HFFc6 (cell line): ENCODE results near the gene ID2. TPM values are rescaled to one million over a fixed set of nuclear protein-coding genes. Genes with fewer than 3 reads are reported as not detected.

Experiments used
- DNase-seq: peaks from one replicate; pipeline ENCODE4 v3.0.0-alpha.2; 2018
- H3K27ac Mint-ChIP-seq: 2 replicates; pipeline ENCODE4 v1.8.0; 2020; ENCODE audit warnings: mild to moderate bottlenecking, mixed read lengths
- H3K27me3 Mint-ChIP-seq: 2 replicates; pipeline ENCODE4 v1.8.0; 2021; ENCODE audit warnings: mild to moderate bottlenecking, moderate library complexity, mixed read lengths; ENCODE audit not compliant: insufficient read depth
- H3K36me3 Mint-ChIP-seq: 2 replicates; pipeline ENCODE4 v1.8.0; 2021; ENCODE audit warnings: low read depth, mixed read lengths
- H3K4me1 Mint-ChIP-seq: 2 replicates; pipeline ENCODE4 v1.8.0; 2020; ENCODE audit warnings: low read depth, mixed read lengths
- H3K4me3 Mint-ChIP-seq: 2 replicates; pipeline ENCODE4 v1.8.0; 2020; ENCODE audit warnings: mild to moderate bottlenecking, moderate library complexity, mixed read lengths
- H3K9me3 Mint-ChIP-seq: 2 replicates; pipeline ENCODE4 v1.8.0; 2020; ENCODE audit warnings: mild to moderate bottlenecking, mixed read lengths
- CTCF ChIP-seq: fragments of 200-600 bp; sonication (generic); IDR thresholded peaks from 2 replicates; pipeline ENCODE4 v1.5.0; 2021; ENCODE audit warnings: antibody characterized with exemption, mild to moderate bottlenecking
- total RNA-seq, 6 experiments: library from RNA; stranded (reverse); fragmentation: NEBNext Ultra II Directional; extraction: Animal tissue kit (Norgen Biotek cat#: 25700); gene quantifications; 2 replicates in 1 of 6; 3 replicates in 5 of 6; pipeline ENCODE4 v1.2.3, GENCODE V29; 2021

Gene ID2
- total RNA-seq, 6 experiments from 2014 or later: 81.3 to 97.1 (median 88.1) TPM

- no peak overlapping the region for H3K4me3 Mint-ChIP-seq
- TF ChIP-seq CTCF: no peak
- H3K9me3 Mint-ChIP-seq: no peaks in the 10 kb centered on the region
- DNase-seq: no peak
- H3K27me3 Mint-ChIP-seq: peaks cover 3% of the 10 kb centered on the region
- H3K27ac Mint-ChIP-seq: no peak overlapping the region
- H3K36me3 Mint-ChIP-seq: 0 out of 2 replicates have a peak, but pooled peaks cover 4% of the 10 kb centered on the region
- H3K4me1 Mint-ChIP-seq: peaks cover 29% of the 10 kb centered on the region
Measured at GRCh38 chr2:8663997-8664396, 17.9 kb upstream of the ID2 start.

- Mint-ChIP-seq H3K9me3 (no peaks in the 10 kb centered on the region), H3K4me1 (peaks cover 20% of the 10 kb centered on the region), H3K36me3 (no peaks in the 10 kb centered on the region), H3K27ac (no peak overlapping the region), H3K4me3 (no peak overlapping the region), H3K27me3 (peaks cover 2% of the 10 kb centered on the region)
- no peak for TF ChIP-seq CTCF
- no peak for DNase-seq
Measured at GRCh38 chr2:8666581-8666980, 15.3 kb upstream of the ID2 start.

DNA sequence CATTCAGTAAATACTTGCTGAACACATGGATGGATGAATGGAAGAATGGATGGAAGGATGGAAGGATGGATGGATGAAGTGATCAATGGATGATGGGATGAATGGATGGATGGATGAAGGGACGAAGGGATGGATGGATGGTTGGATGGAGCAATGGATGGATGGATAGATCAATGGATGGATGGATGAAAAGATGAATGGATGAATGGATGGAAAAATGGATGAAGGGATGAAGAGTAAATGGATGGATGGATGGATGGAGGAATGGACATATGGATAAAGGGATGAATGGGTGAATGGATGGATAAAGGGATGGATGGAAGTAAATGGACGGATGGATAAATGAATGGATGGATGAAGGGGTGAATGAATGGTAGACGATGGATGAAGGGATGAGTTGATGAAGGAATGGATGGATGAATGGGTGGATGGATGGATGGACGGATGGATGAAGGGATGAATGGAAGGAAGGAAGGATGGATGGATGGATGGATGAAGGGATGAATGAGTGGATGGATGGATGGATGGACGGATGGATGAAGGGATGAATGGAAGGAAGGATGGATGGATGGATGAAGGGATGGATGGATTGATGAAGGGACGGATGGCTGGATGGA lies 13.9 kb upstream of the ID2 start:
- Mint-ChIP-seq H3K27ac (no peak overlapping the region), H3K27me3 (peaks cover 2% of the 10 kb centered on the region), H3K36me3 (no peaks in the 10 kb centered on the region), H3K9me3 (no peaks in the 10 kb centered on the region), H3K4me3 (no peak overlapping the region), H3K4me1 (peaks cover 6% of the 10 kb centered on the region)
- no peak for TF ChIP-seq CTCF
- no peak for DNase-seq

DNA sequence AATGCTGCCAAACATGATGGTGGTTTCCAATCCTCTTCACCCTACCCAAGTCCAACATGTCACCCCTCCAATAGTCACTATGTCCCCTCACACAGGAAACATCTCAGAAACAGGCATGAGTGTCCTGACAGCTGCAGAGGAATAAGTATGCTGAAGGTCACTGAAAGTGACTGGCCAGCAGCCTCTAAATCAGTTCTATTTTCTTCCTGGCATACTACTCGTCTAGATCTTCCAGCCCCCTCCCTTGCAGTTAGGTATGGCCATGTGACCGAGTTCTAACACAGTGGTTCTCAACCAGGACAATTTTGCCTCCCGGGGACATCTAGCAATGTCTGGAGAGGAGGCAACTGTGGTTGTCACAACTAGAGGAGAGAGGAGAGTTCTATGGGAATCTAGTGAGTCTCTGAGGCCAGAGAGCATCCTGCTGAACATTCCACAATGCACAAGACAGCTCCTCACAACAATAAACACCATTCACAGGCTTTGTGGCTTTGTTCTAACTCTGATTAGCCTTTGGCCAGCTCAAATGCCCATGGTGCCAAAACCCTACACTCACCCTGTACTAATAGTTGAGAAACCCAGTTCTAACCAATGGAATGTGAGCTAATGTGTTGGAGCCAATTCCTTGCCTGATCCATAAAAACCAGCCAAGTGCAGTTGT lies 12.6 kb upstream of the ID2 start:
- H3K4me1 Mint-ChIP-seq: no peaks in the 10 kb centered on the region
- peaks cover 9% of the 10 kb centered on the region for H3K9me3 Mint-ChIP-seq
- no peak overlapping the region for H3K4me3 Mint-ChIP-seq
- no peak overlapping the region for H3K27ac Mint-ChIP-seq
- peaks cover 2% of the 10 kb centered on the region for H3K27me3 Mint-ChIP-seq
- TF ChIP-seq CTCF: no peak
- no peak for DNase-seq
- H3K36me3 Mint-ChIP-seq: peaks cover 10% of the 10 kb centered on the region

GRCh38 chr2:8670580-8670979 lies 11.3 kb upstream of the ID2 start:
- no peak for DNase-seq
- no peak overlapping the region for H3K27ac Mint-ChIP-seq
- no peak for TF ChIP-seq CTCF
- H3K36me3 Mint-ChIP-seq: peaks cover 16% of the 10 kb centered on the region
- H3K9me3 Mint-ChIP-seq: peaks cover 19% of the 10 kb centered on the region
- no peak overlapping the region for H3K4me3 Mint-ChIP-seq
- H3K4me1 Mint-ChIP-seq: no peaks in the 10 kb centered on the region
- peaks cover 2% of the 10 kb centered on the region for H3K27me3 Mint-ChIP-seq
